Neural cell (in vitro differentiated cells): ENCODE data around the gene MAGOHB.

Experiments
- POLR2AphosphoS5 ChIP-seq: IDR thresholded peaks from 2 replicates; pipeline ENCODE4 v1.6.1; 2012
- SMC3 ChIP-seq: fragments of 450-650 bp; conservative IDR thresholded peaks from 2 replicates; pipeline ENCODE4 v1.6.1; 2014; ENCODE audit warnings: antibody characterized with exemption, mild to moderate bottlenecking, moderate library complexity; ENCODE audit not compliant: poor library complexity
- TF ChIP-seq, protein P1 (sequence below): IDR thresholded peaks from 2 replicates; pipeline ENCODE4 v1.6.1; 2012; ENCODE audit warnings: borderline replicate concordance
- TF ChIP-seq, protein P2 (sequence below): fragments of 450-650 bp; IDR thresholded peaks from 2 replicates; pipeline ENCODE4 v1.5.1; 2014; ENCODE audit warnings: antibody characterized with exemption, mild to moderate bottlenecking, moderate library complexity; ENCODE audit not compliant: poor library complexity, severe bottlenecking

DNA sequence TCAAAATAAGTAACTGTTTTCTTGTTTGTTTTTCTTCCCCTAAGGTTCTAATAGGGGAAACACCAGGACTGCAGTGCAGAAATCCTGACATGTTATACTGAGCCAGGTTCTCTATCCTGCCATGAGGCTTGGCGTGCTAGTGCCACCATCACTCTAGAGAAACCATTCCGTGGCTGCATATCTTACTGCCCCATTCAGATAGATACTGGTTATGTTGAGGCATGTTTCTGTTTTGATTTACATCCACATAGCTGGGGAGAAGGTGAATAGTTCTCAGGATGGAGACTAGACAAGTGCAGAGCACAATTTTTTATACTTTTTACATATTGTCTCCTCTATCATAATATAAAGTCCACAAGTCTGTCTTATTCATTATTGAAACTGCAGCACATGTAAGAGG lies 11.5 kb downstream of the MAGOHB start:
- TF ChIP-seq, protein P1, sequence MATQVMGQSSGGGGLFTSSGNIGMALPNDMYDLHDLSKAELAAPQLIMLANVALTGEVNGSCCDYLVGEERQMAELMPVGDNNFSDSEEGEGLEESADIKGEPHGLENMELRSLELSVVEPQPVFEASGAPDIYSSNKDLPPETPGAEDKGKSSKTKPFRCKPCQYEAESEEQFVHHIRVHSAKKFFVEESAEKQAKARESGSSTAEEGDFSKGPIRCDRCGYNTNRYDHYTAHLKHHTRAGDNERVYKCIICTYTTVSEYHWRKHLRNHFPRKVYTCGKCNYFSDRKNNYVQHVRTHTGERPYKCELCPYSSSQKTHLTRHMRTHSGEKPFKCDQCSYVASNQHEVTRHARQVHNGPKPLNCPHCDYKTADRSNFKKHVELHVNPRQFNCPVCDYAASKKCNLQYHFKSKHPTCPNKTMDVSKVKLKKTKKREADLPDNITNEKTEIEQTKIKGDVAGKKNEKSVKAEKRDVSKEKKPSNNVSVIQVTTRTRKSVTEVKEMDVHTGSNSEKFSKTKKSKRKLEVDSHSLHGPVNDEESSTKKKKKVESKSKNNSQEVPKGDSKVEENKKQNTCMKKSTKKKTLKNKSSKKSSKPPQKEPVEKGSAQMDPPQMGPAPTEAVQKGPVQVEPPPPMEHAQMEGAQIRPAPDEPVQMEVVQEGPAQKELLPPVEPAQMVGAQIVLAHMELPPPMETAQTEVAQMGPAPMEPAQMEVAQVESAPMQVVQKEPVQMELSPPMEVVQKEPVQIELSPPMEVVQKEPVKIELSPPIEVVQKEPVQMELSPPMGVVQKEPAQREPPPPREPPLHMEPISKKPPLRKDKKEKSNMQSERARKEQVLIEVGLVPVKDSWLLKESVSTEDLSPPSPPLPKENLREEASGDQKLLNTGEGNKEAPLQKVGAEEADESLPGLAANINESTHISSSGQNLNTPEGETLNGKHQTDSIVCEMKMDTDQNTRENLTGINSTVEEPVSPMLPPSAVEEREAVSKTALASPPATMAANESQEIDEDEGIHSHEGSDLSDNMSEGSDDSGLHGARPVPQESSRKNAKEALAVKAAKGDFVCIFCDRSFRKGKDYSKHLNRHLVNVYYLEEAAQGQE, result no peak
- no peak for TF ChIP-seq SMC3
- TF ChIP-seq POLR2AphosphoS5, result no peak
- TF ChIP-seq, protein P2, sequence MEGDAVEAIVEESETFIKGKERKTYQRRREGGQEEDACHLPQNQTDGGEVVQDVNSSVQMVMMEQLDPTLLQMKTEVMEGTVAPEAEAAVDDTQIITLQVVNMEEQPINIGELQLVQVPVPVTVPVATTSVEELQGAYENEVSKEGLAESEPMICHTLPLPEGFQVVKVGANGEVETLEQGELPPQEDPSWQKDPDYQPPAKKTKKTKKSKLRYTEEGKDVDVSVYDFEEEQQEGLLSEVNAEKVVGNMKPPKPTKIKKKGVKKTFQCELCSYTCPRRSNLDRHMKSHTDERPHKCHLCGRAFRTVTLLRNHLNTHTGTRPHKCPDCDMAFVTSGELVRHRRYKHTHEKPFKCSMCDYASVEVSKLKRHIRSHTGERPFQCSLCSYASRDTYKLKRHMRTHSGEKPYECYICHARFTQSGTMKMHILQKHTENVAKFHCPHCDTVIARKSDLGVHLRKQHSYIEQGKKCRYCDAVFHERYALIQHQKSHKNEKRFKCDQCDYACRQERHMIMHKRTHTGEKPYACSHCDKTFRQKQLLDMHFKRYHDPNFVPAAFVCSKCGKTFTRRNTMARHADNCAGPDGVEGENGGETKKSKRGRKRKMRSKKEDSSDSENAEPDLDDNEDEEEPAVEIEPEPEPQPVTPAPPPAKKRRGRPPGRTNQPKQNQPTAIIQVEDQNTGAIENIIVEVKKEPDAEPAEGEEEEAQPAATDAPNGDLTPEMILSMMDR, result no peak
